NB4 (cell line): ENCODE measurements around the gene CACNA1D.

ENCODE experiments used
- CTCF ChIP-seq: IDR thresholded peaks from one replicate; pipeline ENCODE4 v1.5.1; 2012; ENCODE audit warnings: low read depth, low read length
- POLR2A ChIP-seq: IDR thresholded peaks from 2 replicates; pipeline ENCODE4 v1.6.1; 2011; ENCODE audit warnings: mild to moderate bottlenecking; ENCODE audit not compliant: insufficient read length; ENCODE audit errors: extremely low read depth

DNA sequence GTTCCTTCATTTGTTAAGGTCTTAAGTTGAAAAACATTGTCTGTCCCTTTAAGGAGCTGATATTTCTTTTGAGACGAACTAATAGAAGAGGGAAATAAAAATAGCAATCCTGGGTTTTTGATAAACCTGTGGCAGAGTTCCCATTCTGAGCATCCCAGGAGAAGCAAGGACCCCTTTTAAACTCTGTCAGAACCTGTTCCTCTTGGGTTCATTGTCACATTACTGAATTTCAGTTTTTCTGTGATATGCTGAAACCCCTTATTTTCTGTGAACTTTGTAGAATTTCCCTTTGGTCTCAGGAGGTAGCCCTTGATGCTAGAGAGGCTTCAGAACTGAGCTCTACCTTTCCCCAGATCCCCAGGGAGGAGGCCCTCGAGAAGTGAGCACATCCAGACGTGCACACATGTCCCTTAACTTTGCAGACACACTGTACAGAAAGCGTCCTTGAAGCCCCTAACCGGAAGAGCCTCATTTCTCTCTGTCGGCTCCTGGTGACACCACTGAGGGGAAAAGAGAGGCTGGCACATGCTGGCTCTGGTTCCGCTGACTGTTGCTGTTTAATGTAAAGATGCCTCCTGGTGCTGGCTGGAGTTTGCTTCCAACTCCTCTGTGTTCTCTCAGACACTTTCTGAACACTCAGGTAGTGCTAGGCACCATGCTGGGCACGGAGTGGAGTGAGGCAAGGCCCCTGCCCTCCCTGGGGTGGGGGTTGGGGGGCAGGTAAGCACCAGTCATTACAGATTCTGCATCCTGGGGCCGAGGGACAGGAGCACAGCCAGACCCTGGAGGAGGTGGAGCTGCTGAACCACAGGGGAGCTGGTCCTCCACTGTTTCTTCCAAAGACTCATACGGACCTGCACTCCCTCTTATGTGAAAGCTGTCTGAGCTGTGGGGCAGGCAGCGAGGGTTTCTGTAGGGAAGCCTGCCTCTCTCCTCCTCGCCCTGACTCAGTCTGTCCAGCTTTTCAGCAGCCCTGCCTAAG is 274.4 kb downstream of the CACNA1D start:
- TF ChIP-seq CTCF (no peak), POLR2A (no peak)
